IPS-11a (cell line): Measurements from ENCODE around the gene BCL6B.

Source experiments
- H3K4me3 ChIP-seq: one replicate; pipeline ENCODE4 v1.5.1; 2013; ENCODE audit warnings: low read depth, low read length, control low read depth

Gene BCL6B

GRCh38 chr17:7026471-7027115 is 3.7 kb downstream of the BCL6B start:
- no peak overlapping the region for H3K4me3 ChIP-seq

GRCh38 chr17:7027335-7027734 is 4.5 kb downstream of the BCL6B start:
- no peak overlapping the region for H3K4me3 ChIP-seq

- no peak overlapping the region for H3K4me3 ChIP-seq
These were observed 6.2 kb downstream of the BCL6B start for GRCh38 chr17:7029096-7029495.

GRCh38 chr17:7029659-7030058 is 6.8 kb downstream of the BCL6B start:
- H3K4me3 ChIP-seq, result no peak overlapping the region

GRCh38 chr17:7034955-7035590 is 12.2 kb downstream of the BCL6B start:
- H3K4me3 ChIP-seq, result peak overlapping the region; percentile 73

- H3K4me3 ChIP-seq, result peak within 1 kb of the TSS; percentile 73
These were observed 12.9 kb downstream of the BCL6B start, which contains the start of gene SLC16A13 for GRCh38 chr17:7035591-7036368. SLC16A13 (plus strand) TSS chr17:7036015; CDS start chr17:7036383, 368 bp downstream.

GRCh38 chr17:7038025-7038862 is 15.4 kb downstream of the BCL6B start:
- no peak overlapping the region for H3K4me3 ChIP-seq

GRCh38 chr17:7039832-7040231 is 17.0 kb downstream of the BCL6B start:
- H3K4me3 ChIP-seq, result no peak overlapping the region

- H3K4me3 ChIP-seq, result peak overlapping the region; percentile 50
These were observed 19.0 kb downstream of the BCL6B start for GRCh38 chr17:7041607-7042500.

GRCh38 chr17:7042501-7043181 is 19.8 kb downstream of the BCL6B start:
- H3K4me3 ChIP-seq, result peak overlapping the region; percentile 50

GRCh38 chr17:7043182-7043496 is 20.3 kb downstream of the BCL6B start:
- H3K4me3 ChIP-seq, result peak overlapping the region; percentile 50

- peak within 1 kb of the TSS; percentile 50 for H3K4me3 ChIP-seq
These were observed 20.8 kb downstream of the BCL6B start, which contains the start of gene SLC16A11 for GRCh38 chr17:7043497-7044198. SLC16A11 (minus strand) TSS chr17:7044092; CDS start chr17:7043513, 579 bp downstream.

- no peak overlapping the region for H3K4me3 ChIP-seq
These were observed 22.8 kb downstream of the BCL6B start for GRCh38 chr17:7045492-7046126.

- peak overlapping the region; percentile 21 for H3K4me3 ChIP-seq
These were observed 23.4 kb downstream of the BCL6B start for GRCh38 chr17:7046127-7046724.

GRCh38 chr17:7046725-7047397 is 24.0 kb downstream of the BCL6B start:
- peak overlapping the region; percentile 21 for H3K4me3 ChIP-seq

GRCh38 chr17:7047566-7047965 is 24.7 kb downstream of the BCL6B start:
- H3K4me3 ChIP-seq, result no peak overlapping the region

- H3K4me3 ChIP-seq, result no peak overlapping the region
These were observed 26.1 kb downstream of the BCL6B start for GRCh38 chr17:7048968-7049367.
